Peyer's patch (tissue), 4 donors: ENCODE measurements around the gene ACOX2. TPM values are rescaled to one million over a fixed set of nuclear protein-coding genes. Genes with fewer than 3 reads are reported as not detected.

Experiments used
- DNase-seq, 3 donors: peaks; one replicate each; pipeline ENCODE4 v3.0.0-alpha.2; 2017 to 2019
- H3K27ac ChIP-seq, 4 donors: fragments of 200-600 bp; sonication (generic); one replicate each; pipeline ENCODE4 v1.5.1; 2016 to 2019
- H3K27me3 ChIP-seq, 2 donors: fragments of 200-600 bp; sonication (generic); one replicate each; pipeline ENCODE4 v1.5.1; 2019
- H3K36me3 ChIP-seq, 3 donors: fragments of 200-600 bp; sonication (generic); one replicate each; pipeline ENCODE4 v1.5.1; 2016 to 2019
- H3K4me1 ChIP-seq, 4 donors: fragments of 200-600 bp; sonication (generic); one replicate each; pipeline ENCODE4 v1.5.1; 2016 to 2019
- H3K4me3 ChIP-seq, 4 donors: fragments of 200-600 bp; sonication (generic); 1 replicate in 3 of 4; 2 replicates in 1 of 4; pipeline ENCODE4 v1.5.1; 2016 to 2019; ENCODE audit warnings: mild to moderate bottlenecking in 1 of 4
- H3K9me3 ChIP-seq, 4 donors: fragments of 200-600 bp; sonication (generic); one replicate each; pipeline ENCODE4 v1.5.1; 2016 to 2019; ENCODE audit warnings: mild to moderate bottlenecking in 1 of 4
- POLR2A ChIP-seq, 2 donors: fragments of 450-650 bp; IDR thresholded peaks; one replicate each; pipeline ENCODE4 v1.5.1; 2017; ENCODE audit warnings: antibody characterized with exemption in 2 of 2, mild to moderate bottlenecking in 2 of 2, moderate library complexity in 2 of 2
- total RNA-seq, 4 donors: library from RNA; depleted of rRNA; stranded (reverse); fragments of >200 nt; gene quantifications; one replicate each; pipeline ENCODE4 v1.1.0, GENCODE V29; 2016
- TF ChIP-seq, protein P1 (sequence below), 6 experiments: fragments of 450-650 bp in 4 of 6; fragments of 200-600 bp in 2 of 6; sonication (generic) in 1 of 6; IDR thresholded peaks; one replicate each; pipeline ENCODE4 v1.5.1; 2017 to 2019; ENCODE audit warnings: antibody characterized with exemption in 6 of 6, mild to moderate bottlenecking in 3 of 6, moderate library complexity in 1 of 6

ACOX2 gene
- total RNA-seq, 4 donors from 2014 or later: 54.5 to 162 (median 142) TPM

DNA sequence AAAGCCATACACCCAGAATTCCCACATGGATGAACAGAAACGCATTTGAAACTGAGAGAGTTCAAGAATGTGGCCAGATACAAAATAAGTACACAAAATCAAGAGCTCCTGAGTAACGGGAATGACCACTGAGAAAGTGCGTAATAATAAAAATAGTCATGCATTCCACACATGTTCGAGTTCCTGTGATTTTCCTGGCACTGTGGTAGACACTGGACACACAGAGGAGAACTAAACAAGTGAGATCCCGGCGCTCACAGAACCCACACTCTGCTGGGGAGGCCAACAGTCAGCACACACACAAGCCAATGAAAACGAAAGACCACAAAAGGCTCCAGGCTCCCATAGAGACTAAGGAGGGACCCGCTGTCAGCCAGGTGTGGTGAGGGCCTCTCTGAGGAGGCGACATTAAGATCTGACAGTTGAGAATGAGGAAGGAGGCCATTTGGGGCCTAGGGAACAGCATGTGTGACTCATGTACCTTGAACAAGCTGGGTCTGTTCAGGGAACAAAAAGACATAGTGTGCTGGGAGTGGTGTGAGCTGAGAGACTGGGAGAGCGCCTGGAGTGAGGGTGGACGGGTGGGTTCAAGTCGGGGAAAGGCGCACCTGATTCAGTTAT, 35.1 kb upstream of the ACOX2 start:
- Histone ChIP-seq H3K4me3 (no peak overlapping the region), H3K27me3 (no peaks in the 10 kb centered on the region), H3K27ac (no peak overlapping the region), H3K4me1 (peaks cover 0 to 14% (median 0%) of the 10 kb centered on the region in 4 donors), H3K9me3 (no peaks in the 10 kb centered on the region), H3K36me3 (no peaks in the 10 kb centered on the region)
- TF ChIP-seq POLR2A (IDR thresholded peaks at IDR 0.05): no peak
- TF ChIP-seq, protein P1, sequence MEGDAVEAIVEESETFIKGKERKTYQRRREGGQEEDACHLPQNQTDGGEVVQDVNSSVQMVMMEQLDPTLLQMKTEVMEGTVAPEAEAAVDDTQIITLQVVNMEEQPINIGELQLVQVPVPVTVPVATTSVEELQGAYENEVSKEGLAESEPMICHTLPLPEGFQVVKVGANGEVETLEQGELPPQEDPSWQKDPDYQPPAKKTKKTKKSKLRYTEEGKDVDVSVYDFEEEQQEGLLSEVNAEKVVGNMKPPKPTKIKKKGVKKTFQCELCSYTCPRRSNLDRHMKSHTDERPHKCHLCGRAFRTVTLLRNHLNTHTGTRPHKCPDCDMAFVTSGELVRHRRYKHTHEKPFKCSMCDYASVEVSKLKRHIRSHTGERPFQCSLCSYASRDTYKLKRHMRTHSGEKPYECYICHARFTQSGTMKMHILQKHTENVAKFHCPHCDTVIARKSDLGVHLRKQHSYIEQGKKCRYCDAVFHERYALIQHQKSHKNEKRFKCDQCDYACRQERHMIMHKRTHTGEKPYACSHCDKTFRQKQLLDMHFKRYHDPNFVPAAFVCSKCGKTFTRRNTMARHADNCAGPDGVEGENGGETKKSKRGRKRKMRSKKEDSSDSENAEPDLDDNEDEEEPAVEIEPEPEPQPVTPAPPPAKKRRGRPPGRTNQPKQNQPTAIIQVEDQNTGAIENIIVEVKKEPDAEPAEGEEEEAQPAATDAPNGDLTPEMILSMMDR (IDR thresholded peaks at IDR 0.05): no peak
- no peak for DNase-seq

DNA sequence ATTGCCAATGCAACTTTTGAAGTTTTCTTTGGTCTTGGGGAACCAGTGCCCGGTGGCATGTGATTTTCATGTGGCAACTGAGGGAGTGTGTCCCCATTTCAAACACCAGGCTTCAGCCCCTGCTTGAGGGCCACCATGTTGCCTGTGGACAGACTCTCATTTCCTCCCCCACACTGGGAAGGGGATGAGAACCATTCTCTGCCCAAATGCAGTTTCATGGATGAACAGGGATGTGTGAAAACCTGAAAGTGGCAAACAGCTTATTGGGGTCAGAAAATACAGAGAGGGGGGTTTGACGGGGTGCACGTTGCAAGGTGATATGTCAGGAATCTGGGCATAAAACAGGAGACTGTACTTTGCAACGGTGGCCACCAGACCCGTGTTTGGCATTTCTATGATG, 33.9 kb upstream of the ACOX2 start:
- no peak for DNase-seq
- Histone ChIP-seq H3K36me3 (no peaks in the 10 kb centered on the region), H3K9me3 (no peaks in the 10 kb centered on the region), H3K4me1 (peaks cover 0 to 14% (median 0%) of the 10 kb centered on the region in 4 donors), H3K27ac (no peak overlapping the region), H3K4me3 (no peak overlapping the region), H3K27me3 (no peaks in the 10 kb centered on the region)
- TF ChIP-seq, protein P1 (IDR thresholded peaks at IDR 0.05): no peak
- no peak for TF ChIP-seq POLR2A (IDR thresholded peaks at IDR 0.05)

DNA sequence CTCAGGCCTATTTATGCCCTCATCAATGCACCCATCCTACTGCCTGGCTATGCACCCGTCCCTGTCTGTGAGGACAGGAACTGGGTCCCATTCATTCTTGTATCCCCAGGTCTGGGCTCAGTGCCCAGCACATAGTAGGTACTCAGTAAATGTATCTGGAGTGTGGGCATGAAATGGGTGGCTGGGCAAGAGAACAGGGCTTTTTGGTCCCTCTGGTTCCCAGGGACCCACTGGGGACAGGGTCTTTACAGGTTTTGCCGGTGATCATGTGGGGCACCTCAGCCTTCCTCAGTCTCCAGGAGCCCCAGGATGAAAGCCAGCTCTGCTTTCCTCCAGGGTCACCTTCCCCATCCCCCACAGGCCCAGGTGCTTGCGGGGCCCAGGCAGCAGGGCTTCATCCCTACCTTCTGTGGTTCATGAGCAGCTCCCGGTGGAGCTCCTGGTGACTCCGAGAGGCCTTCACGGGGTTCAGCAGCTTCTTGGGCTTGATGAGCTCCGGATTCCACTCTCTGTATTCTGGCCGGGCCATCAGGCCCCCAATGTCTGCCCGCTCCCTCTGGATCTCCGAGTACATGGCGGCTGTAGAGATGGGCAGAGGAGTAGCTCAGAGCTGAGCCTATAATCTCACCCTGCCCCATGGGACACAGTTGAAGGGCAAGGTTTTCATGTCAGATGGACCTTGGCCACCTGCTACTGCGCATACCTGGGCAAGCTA, 32.5 kb upstream of the ACOX2 start:
- Histone ChIP-seq H3K36me3 (no peaks in the 10 kb centered on the region), H3K27me3 (no peaks in the 10 kb centered on the region), H3K4me3 (no peak overlapping the region), H3K27ac (no peak overlapping the region), H3K9me3 (no peaks in the 10 kb centered on the region), H3K4me1 (peaks cover 0 to 14% (median 0%) of the 10 kb centered on the region in 4 donors)
- DNase-seq: no peak
- TF ChIP-seq, protein P1 (IDR thresholded peaks at IDR 0.05): no peak
- no peak for TF ChIP-seq POLR2A (IDR thresholded peaks at IDR 0.05)

DNA sequence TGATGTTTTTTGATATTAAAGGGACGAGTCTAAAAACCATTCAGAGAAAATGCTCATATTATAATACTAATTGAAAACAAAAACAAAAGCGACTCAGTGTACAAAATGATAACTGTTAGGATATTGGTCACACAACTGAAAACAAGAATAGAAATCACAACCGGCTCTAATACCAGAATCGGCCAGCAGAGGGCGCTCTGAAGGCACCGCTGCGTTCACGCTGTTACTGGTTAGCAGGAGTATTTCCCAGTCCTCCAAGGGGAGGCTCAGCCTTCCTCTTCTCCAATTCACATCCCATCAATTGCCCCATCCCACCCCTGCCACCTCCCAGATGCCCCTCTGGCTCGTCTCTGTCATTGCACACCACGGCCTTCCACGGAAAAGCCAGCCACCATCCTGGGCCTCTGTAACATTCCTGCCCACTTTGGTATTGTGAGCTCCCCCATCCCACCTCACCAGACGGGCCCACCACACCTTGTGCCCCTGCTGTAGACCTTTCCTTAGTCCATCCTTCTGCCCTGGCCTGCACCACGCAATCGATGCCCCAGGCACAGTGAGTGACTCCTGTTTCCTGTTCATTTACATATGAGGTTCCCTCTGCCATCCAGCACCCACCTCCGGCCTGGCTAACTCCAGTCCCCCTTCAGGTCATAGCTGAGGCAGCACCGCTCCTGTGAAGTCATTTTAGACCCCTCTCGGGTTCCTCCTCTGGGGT, 31.7 kb upstream of the ACOX2 start:
- Histone ChIP-seq H3K27me3 (no peaks in the 10 kb centered on the region), H3K4me3 (no peak overlapping the region), H3K9me3 (no peaks in the 10 kb centered on the region), H3K36me3 (no peaks in the 10 kb centered on the region), H3K4me1 (peaks cover 0 to 12% (median 0%) of the 10 kb centered on the region in 4 donors), H3K27ac (no peak overlapping the region)
- peak; percentile 52 to 91 (median 87) for DNase-seq
- no peak for TF ChIP-seq POLR2A (IDR thresholded peaks at IDR 0.05)
- TF ChIP-seq, protein P1 (IDR thresholded peaks at IDR 0.05): peak; percentile 70 to 92 (median 84)

DNA sequence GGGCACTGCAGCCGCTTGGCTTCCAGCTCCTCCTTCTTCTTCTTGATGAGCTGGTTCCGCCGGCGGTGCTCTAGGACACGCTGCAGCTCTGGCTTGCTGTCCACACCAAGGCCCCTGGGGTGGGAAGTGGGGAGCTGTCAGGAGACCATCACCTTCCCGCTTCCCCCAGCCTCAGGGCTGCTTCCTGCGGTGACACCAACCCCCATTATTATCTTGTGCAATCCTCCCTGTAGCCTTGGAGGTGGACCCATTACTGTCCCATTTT, 30.2 kb upstream of the ACOX2 start:
- H3K4me1 ChIP-seq: peaks cover 0 to 7% (median 0%) of the 10 kb centered on the region in 4 donors
- H3K27ac ChIP-seq: no peak overlapping the region
- H3K27me3 ChIP-seq: no peaks in the 10 kb centered on the region
- DNase-seq: no peak
- TF ChIP-seq, protein P1 (IDR thresholded peaks at IDR 0.05): no peak
- TF ChIP-seq POLR2A (IDR thresholded peaks at IDR 0.05): no peak
- H3K9me3 ChIP-seq: no peaks in the 10 kb centered on the region
- H3K4me3 ChIP-seq: no peak overlapping the region
- no peaks in the 10 kb centered on the region for H3K36me3 ChIP-seq
